GDM1 (cell line): ENCODE measurements around the gene GYS2.

Experiments used
- DNase-seq: peaks from one replicate; lab custom pipeline; 2025; lab: John Stamatoyannopoulos, UW

Gene GYS2

GRCh38 chr12:21552635-21553328 lies 51.9 kb downstream of the GYS2 start:
- no peak for DNase-seq

GRCh38 chr12:21551841-21552465 lies 52.7 kb downstream of the GYS2 start:
- DNase-seq = no peak

GRCh38 chr12:21547437-21547836 lies 57.2 kb downstream of the GYS2 start:
- no peak for DNase-seq

- no peak for DNase-seq
These were observed 57.9 kb downstream of the GYS2 start for GRCh38 chr12:21546716-21547115.

- DNase-seq = no peak
These were observed 59.1 kb downstream of the GYS2 start for GRCh38 chr12:21545557-21545956.

GRCh38 chr12:21543151-21543550 lies 61.5 kb downstream of the GYS2 start:
- DNase-seq = peak; percentile 39

- DNase-seq = peak; percentile 65
These were observed 62.2 kb downstream of the GYS2 start for GRCh38 chr12:21542403-21542802.

- no peak for DNase-seq
These were observed 62.9 kb downstream of the GYS2 start for GRCh38 chr12:21541773-21542172.

GRCh38 chr12:21539797-21540196 lies 64.8 kb downstream of the GYS2 start:
- no peak for DNase-seq

GRCh38 chr12:21538061-21538653 lies 66.5 kb downstream of the GYS2 start:
- DNase-seq = no peak

GRCh38 chr12:21529456-21529855 lies 75.2 kb downstream of the GYS2 start:
- DNase-seq = no peak

- no peak for DNase-seq
These were observed 75.7 kb downstream of the GYS2 start for GRCh38 chr12:21528953-21529352.

GRCh38 chr12:21527451-21528180 lies 77.0 kb downstream of the GYS2 start:
- DNase-seq = no peak

GRCh38 chr12:21526721-21527345 lies 77.8 kb downstream of the GYS2 start:
- DNase-seq = no peak

- DNase-seq = no peak
These were observed 78.6 kb downstream of the GYS2 start, which contains the start of gene SPX for GRCh38 chr12:21526053-21526452. TSS of gene SPX (plus strand) at chr12:21526296. CDS start at chr12:21526473, 177 bp downstream.

GRCh38 chr12:21523148-21523547 lies 81.5 kb downstream of the GYS2 start:
- DNase-seq = no peak

GRCh38 chr12:21521541-21521940 lies 83.1 kb downstream of the GYS2 start:
- no peak for DNase-seq

- DNase-seq = no peak
These were observed 86.2 kb downstream of the GYS2 start for GRCh38 chr12:21518451-21518850.

GRCh38 chr12:21516281-21516680 lies 88.4 kb downstream of the GYS2 start:
- DNase-seq = no peak

GRCh38 chr12:21509768-21510167 lies 94.9 kb downstream of the GYS2 start:
- no peak for DNase-seq

- DNase-seq = no peak
These were observed 96.8 kb downstream of the GYS2 start for GRCh38 chr12:21507849-21508248.

- no peak for DNase-seq
These were observed 98.8 kb downstream of the GYS2 start for GRCh38 chr12:21505888-21506287.
